Measurements from ENCODE around the gene LRRC74B. TPM values are rescaled to one million over a fixed set of nuclear protein-coding genes. Genes with fewer than 3 reads are reported as not detected.

LRRC74B gene
- total and polyA plus RNA-seq, 4 donors, result 0.97 to 9.0 (median 2.3) TPM

- no peak overlapping the region for H3K4me3 ChIP-seq
- no peak for TF ChIP-seq CTCF (IDR thresholded peaks at IDR 0.05; ENCODE audit: control extremely low read depth, extremely low read depth)
- H3K27me3 ChIP-seq (ENCODE audit: control insufficient read depth in 3 of 3, insufficient read depth in 3 of 3, low read length in 2 of 3), result no peaks in the 10 kb centered on the region
- H3K9me3 ChIP-seq (ENCODE audit: control insufficient read depth in 4 of 4, insufficient read depth in 3 of 4, low read length in 3 of 4), result no peaks in the 10 kb centered on the region
- H3K36me3 ChIP-seq (ENCODE audit: control insufficient read depth in 4 of 4, insufficient read depth in 4 of 4, low read length in 4 of 4), result no peaks in the 10 kb centered on the region
- H3K9ac ChIP-seq (ENCODE audit: insufficient read depth in 1 of 2, low read length in 2 of 2), result no peak overlapping the region
- 94 to 99% methylated on average over 4 of the region's 4 CpGs for WGBS, 2 donors
- H3K4me1 ChIP-seq (ENCODE audit: control insufficient read depth in 5 of 5, insufficient read depth in 5 of 5, low read length in 5 of 5), result peaks cover 2 to 30% (median 10%) of the 10 kb centered on the region in 5 donors
- no peak overlapping the region for H3K27ac ChIP-seq (ENCODE audit: low read depth in 1 of 2, low read length in 1 of 2)
- ATAC-seq (ENCODE audit: insufficient read depth, low FRiP score), result no peak
- DNase-seq, result no peak
These were observed 27.4 kb upstream of the LRRC74B start for GRCh38 chr22:21018314-21018713.

GRCh38 chr22:21020802-21021429, 24.8 kb upstream of the LRRC74B start:
- no peak for ATAC-seq (ENCODE audit: insufficient read depth, low FRiP score)
- no peak for TF ChIP-seq CTCF (IDR thresholded peaks at IDR 0.05; ENCODE audit: control extremely low read depth, extremely low read depth)
- 58 to 63% methylated on average over 7 of the region's 7 CpGs for WGBS, 2 donors
- Histone ChIP-seq H3K36me3 (ENCODE audit: control insufficient read depth in 4 of 4, insufficient read depth in 4 of 4, low read length in 4 of 4) (no peaks in the 10 kb centered on the region), H3K27ac (ENCODE audit: low read depth in 1 of 2, low read length in 1 of 2) (no peak overlapping the region), H3K9ac (ENCODE audit: insufficient read depth in 1 of 2, low read length in 2 of 2) (no peak overlapping the region), H3K4me3 (no peak overlapping the region), H3K27me3 (ENCODE audit: control insufficient read depth in 3 of 3, insufficient read depth in 3 of 3, low read length in 2 of 3) (no peaks in the 10 kb centered on the region), H3K4me1 (ENCODE audit: control insufficient read depth in 5 of 5, insufficient read depth in 5 of 5, low read length in 5 of 5) (peaks cover 0 to 6% (median 1%) of the 10 kb centered on the region in 5 donors), H3K9me3 (ENCODE audit: control insufficient read depth in 4 of 4, insufficient read depth in 3 of 4, low read length in 3 of 4) (no peaks in the 10 kb centered on the region)
- DNase-seq, result no peak

GRCh38 chr22:21022507-21022906, 23.2 kb upstream of the LRRC74B start:
- no peak overlapping the region for H3K27ac ChIP-seq (ENCODE audit: low read depth in 1 of 2, low read length in 1 of 2)
- no peaks in the 10 kb centered on the region for H3K27me3 ChIP-seq (ENCODE audit: control insufficient read depth in 3 of 3, insufficient read depth in 3 of 3, low read length in 2 of 3)
- H3K9me3 ChIP-seq (ENCODE audit: control insufficient read depth in 4 of 4, insufficient read depth in 3 of 4, low read length in 3 of 4), result no peaks in the 10 kb centered on the region
- WGBS, 2 donors, result 77 to 84% methylated on average over 7 to 10 of the region's 10 CpGs
- no peaks in the 10 kb centered on the region for H3K36me3 ChIP-seq (ENCODE audit: control insufficient read depth in 4 of 4, insufficient read depth in 4 of 4, low read length in 4 of 4)
- ATAC-seq (ENCODE audit: insufficient read depth, low FRiP score) (no peak), DNase-seq (no peak)
- no peak for TF ChIP-seq CTCF (IDR thresholded peaks at IDR 0.05; ENCODE audit: control extremely low read depth, extremely low read depth)
- H3K4me1 ChIP-seq (ENCODE audit: control insufficient read depth in 5 of 5, insufficient read depth in 5 of 5, low read length in 5 of 5), result peaks cover 0 to 1% (median 0%) of the 10 kb centered on the region in 5 donors
- no peak overlapping the region for H3K9ac ChIP-seq (ENCODE audit: insufficient read depth in 1 of 2, low read length in 2 of 2)
- no peak overlapping the region for H3K4me3 ChIP-seq
